ENCODE results near the gene WFDC10B.
"Not testable (repeated sequence)": the region's sequence is repeated elsewhere in the genome, so short reads cannot be mapped to it uniquely, and the experiment has no call there.

Gene WFDC10B

GRCh38 chr20:45704969-45705637, at the start of gene WFDC10B:
TSS of gene WFDC10B (minus strand) at chr20:45705019. CDS start at chr20:45685992, 19,027 bp downstream.
- no peak for DNase-seq

GRCh38 chr20:45752746-45753145, 47.9 kb upstream of the WFDC10B start:
- no peak for DNase-seq

- no peak for DNase-seq
Measured at GRCh38 chr20:45751721-45752120, 46.9 kb upstream of the WFDC10B start.

DNA sequence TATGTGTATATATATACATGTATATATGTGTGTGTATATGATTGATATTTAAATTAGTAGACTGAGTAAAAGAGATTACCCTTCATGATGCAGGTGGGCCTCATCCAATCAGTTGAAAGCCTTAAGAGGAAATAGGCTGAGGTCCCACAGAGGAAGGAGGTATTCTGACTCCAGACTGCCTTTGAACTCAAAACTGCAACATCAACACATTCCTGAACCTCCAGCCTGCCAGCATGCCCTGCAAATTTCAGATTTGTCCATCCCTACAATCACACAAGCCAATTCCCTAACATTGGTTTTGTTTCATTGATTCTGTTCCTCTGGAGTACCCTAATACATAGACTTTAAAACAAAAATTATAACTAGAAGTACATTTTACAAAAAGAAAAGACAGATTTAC, 40.2 kb upstream of the WFDC10B start:
- no peak for DNase-seq

- no peak for DNase-seq
Measured at GRCh38 chr20:45742596-45742995, 37.8 kb upstream of the WFDC10B start.

GRCh38 chr20:45735988-45736387, 31.2 kb upstream of the WFDC10B start:
- DNase-seq = no peak

GRCh38 chr20:45735552-45735951, 30.7 kb upstream of the WFDC10B start:
- no peak for DNase-seq

DNA sequence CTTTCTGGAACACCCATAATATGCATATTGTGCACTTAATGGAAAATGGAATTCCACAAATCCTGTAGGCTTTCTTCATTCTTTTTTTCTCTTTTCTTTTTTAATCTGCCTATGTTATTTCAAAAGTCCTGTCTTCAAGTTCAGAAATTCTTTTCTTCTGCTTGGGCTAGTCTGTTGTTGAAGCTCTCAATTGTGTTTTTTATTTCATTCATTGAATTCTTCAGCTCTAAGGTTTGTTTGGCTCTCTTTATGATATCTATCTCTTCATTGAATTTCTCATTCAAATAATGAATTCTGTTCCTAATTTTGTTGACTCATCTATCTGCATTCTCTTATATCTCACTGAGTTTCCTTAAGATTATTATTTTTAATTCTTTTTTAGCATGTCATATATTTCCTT, 27.4 kb upstream of the WFDC10B start:
- DNase-seq = no peak

DNA sequence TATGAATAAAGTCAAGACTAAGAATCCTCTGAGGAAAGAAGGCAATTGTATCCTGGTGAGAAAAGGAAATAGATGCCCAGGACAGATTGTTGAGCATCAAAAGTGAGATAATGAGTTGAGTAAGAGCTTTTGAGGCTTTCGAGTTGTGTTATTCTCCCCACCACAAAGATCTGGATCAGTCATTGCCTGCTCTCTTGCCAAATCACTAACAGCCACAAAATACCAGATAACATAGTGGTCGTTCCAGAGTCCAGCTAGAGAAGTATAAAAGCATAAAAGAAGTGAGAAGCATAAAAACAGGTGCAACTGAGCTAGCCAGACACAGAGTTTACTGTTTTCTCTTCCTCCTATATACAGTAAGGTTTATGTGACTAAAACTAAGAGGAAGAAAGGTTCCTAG, 22.2 kb upstream of the WFDC10B start:
- DNase-seq = peak; percentile 9

GRCh38 chr20:45725134-45725533, 20.3 kb upstream of the WFDC10B start:
- DNase-seq = no peak

- DNase-seq = no peak
Measured at GRCh38 chr20:45722047-45722446, 17.2 kb upstream of the WFDC10B start, which contains the start of gene SPINT4. TSS of gene SPINT4 (plus strand) at chr20:45722347. CDS start at chr20:45722368, 21 bp downstream.

DNA sequence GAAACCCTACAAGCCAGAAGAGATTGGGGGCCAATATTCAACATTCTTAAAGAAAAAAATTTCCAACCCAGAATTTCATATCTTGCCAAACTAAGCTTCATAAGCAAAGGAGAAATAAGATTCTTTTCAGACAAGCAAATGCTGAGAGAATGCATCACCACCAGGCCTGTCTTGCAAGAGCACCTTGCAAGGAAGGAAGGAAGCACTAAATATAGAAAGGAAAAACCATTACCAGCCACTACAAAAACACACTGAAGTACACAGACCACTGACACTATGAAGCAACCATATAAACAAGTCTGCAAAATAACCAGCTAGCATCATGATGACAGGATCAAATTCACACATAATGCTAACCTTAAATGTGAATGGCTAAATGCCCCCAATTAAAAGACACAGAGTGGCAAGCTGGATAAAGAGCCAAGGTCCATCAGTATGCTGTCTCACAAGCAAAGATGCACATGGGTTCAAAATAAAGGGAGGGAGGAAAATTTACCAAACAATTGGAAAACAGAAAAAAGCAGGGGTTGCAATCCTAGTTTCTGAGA, 11.4 kb upstream of the WFDC10B start:
- not testable (repeated sequence) for DNase-seq

GRCh38 chr20:45701873-45702272, 2.9 kb downstream of the WFDC10B start, which contains the start of gene WFDC13:
TSS of gene WFDC13 (plus strand) at chr20:45702038. CDS start at chr20:45702124, 86 bp downstream.
- no peak for DNase-seq

DNA sequence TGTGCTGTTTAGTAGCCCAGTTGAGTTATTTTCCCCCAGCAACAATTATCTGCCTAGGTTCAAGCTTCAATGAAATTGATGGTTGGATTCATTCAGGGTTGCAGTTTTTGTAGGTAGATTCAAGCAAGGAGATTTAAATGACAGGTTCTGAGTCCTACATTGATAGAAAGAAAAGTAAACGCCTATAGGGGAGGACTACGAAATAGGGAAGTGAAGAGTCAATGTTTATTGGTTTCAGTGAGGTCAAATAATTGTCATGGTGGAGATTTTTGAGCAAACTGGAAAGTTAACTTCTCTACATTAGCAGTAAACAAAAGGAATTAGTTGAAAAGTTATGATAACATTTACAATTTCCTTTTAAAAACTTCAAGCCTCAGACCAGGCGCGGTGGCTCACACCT, 3.7 kb downstream of the WFDC10B start:
- DNase-seq = no peak

- no peak for DNase-seq
Measured at GRCh38 chr20:45695496-45695895, 9.3 kb downstream of the WFDC10B start.

DNA sequence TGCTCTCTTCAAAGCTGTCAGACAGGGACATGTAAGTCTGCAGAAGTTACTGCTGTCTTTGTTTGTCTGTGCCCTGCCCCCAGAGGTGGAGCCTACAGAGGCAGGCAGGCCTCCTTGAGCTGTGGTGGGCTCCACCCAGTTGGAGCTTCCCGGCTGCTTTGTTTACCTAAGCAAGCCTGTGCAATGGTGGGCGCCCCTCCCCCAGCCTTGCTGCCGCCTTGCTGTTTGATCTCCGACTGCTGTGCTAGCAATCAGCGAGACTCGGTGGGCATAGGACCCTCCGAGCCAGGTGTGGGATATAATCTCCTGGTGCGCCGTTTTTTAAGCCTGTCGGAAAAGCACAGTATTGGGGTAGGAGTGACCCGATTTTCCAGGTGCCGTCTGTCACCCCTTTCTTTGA, 11.5 kb downstream of the WFDC10B start:
- not testable (repeated sequence) for DNase-seq

DNA sequence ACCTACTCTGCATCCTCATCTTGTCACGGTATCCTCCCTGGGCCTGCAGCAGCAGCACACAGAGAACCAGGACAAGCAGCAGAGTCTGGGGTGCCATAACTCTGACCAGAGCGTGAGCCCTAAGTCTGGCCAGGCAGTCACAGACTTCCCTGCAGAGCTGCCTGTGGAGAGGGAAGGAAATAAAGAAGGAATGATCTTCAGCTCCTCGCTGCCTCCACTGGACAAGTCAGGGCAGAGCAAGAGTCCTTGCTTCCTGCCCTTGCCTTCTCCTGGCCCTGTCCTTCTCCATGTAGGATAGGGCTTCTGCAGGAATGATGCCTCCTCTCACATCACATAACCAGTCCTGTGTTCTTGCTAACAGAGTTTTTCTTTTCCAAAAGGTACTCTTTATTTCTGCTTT, 18.9 kb downstream of the WFDC10B start:
- DNase-seq = no peak

- no peak for DNase-seq
Measured at GRCh38 chr20:45679650-45680049, 25.2 kb downstream of the WFDC10B start.

DNA sequence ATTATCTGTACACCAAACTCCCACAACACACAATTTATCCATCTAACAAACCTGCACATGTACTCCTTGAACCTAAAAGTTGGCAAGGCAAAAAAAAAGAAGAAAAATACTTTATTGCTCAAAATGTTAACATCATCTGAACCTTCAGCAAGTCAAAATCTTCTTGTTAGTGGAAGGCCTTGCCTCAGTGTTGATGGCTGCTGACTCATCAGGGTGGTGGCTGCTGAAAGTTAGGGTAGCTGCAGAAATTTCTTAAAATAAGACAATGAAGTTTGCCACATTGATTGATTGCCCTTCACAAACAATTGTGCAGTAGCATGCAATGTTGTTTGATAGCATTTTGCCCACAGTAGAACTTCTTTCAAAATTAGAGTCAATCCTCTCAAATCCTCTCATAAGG, 32.1 kb downstream of the WFDC10B start:
- DNase-seq = no peak

- no peak for DNase-seq
Measured at GRCh38 chr20:45670139-45670538, 34.7 kb downstream of the WFDC10B start, which contains the start of gene WFDC11. TSS of gene WFDC11 (minus strand) at chr20:45670239. CDS start at chr20:45650600, 19,639 bp downstream.

- DNase-seq = not testable (repeated sequence)
Measured at GRCh38 chr20:45657038-45657437, 47.8 kb downstream of the WFDC10B start.

DNA sequence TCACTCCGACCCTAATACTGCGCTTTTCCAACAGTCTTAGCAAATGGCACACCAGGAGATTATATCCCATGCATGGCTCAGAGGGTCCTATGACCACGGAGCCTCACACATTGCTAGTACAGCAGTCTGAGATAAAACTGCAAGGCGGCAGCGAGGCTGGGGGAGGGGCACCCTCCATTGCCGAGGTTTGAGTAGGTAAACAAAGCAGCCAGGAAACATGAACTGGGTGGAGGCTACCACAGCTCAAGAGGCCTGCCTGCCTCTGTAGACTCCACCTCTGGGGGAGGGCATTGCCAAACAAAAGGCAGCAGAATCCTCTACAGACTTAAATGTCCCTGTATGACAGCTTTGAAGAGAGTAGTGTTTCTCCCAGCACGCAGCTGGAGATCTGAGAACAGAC, 53.1 kb downstream of the WFDC10B start:
- not testable (repeated sequence) for DNase-seq

DNA sequence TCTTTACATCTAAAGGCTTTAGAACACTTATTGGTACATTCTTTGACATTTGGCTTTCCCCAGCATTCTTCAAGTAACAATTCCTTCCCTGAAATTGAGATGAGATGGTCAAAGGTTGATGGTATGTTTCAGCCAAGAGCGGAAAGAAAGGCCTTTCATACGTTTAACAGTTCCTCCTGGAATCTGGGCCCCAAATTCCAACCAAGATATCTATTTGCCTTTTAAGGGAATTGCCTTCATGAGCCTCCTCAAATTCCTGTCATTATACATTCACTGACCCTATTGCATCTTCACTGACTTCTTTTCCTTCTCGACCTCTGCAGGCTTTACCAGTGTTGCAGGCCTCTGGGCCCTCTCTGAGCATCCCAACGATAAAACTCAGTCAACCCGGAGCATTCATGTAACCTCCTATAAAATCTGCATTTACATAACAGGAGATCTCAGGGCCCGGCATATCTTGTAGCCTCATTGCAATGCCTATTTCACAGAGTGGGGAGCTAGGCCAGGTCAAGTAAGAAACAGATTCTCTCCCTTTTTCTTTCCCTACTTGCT, 55.4 kb downstream of the WFDC10B start:
- DNase-seq = no peak

GRCh38 chr20:45647441-45648050, 57.3 kb downstream of the WFDC10B start:
- no peak for DNase-seq
